ENCODE results near the gene SLC35F3.
A peak's percentile ranks its signal among the peaks of the same experiment; 100 is the strongest.
"Not testable (repeated sequence)": the region's sequence is repeated elsewhere in the genome, so short reads cannot be mapped to it uniquely, and the experiment has no call there.

The SLC35F3 gene

GRCh38 chr1:233904633-233905415 lies at the start of gene SLC35F3:
SLC35F3 (plus strand) TSS chr1:233904676.
- DNase-seq = peak in 1 of 2 experiments; percentile 6

GRCh38 chr1:233859446-233859845 lies 45.0 kb upstream of the SLC35F3 start:
- DNase-seq = no peak

GRCh38 chr1:233863901-233864545 lies 40.5 kb upstream of the SLC35F3 start:
- no peak for DNase-seq

GRCh38 chr1:233864578-233864977 lies 39.9 kb upstream of the SLC35F3 start:
- no peak for DNase-seq

GRCh38 chr1:233865216-233865615 lies 39.3 kb upstream of the SLC35F3 start:
- no peak for DNase-seq

GRCh38 chr1:233865902-233866301 lies 38.6 kb upstream of the SLC35F3 start:
- DNase-seq = no peak

GRCh38 chr1:233867028-233867427 lies 37.4 kb upstream of the SLC35F3 start:
- no peak for DNase-seq

- DNase-seq = no peak
These were observed 36.0 kb upstream of the SLC35F3 start for GRCh38 chr1:233868461-233868860.

GRCh38 chr1:233869680-233870079 lies 34.8 kb upstream of the SLC35F3 start:
- no peak for DNase-seq

- no peak for DNase-seq
These were observed 30.8 kb upstream of the SLC35F3 start for GRCh38 chr1:233873666-233874065.

- DNase-seq = no peak
These were observed 24.6 kb upstream of the SLC35F3 start for GRCh38 chr1:233879841-233880240.

GRCh38 chr1:233883671-233884070 lies 20.8 kb upstream of the SLC35F3 start:
- no peak for DNase-seq

GRCh38 chr1:233884461-233885151 lies 19.9 kb upstream of the SLC35F3 start:
- DNase-seq = no peak

GRCh38 chr1:233885196-233885920 lies 19.1 kb upstream of the SLC35F3 start:
- DNase-seq = no peak

- not testable (repeated sequence) for DNase-seq
These were observed 13.3 kb upstream of the SLC35F3 start for GRCh38 chr1:233891151-233891550.

- no peak for DNase-seq
These were observed 6.9 kb upstream of the SLC35F3 start for GRCh38 chr1:233897325-233898162.

GRCh38 chr1:233901495-233901894 lies 3.0 kb upstream of the SLC35F3 start:
- no peak for DNase-seq

- DNase-seq = peak in 1 of 2 experiments; percentile 5
These were observed 1.1 kb downstream of the SLC35F3 start for GRCh38 chr1:233905416-233906051.

- no peak for DNase-seq
These were observed 2.7 kb downstream of the SLC35F3 start for GRCh38 chr1:233907151-233907550.

- DNase-seq = no peak
These were observed 3.6 kb downstream of the SLC35F3 start for GRCh38 chr1:233908092-233908491.

GRCh38 chr1:233909195-233909594 lies 4.7 kb downstream of the SLC35F3 start:
- DNase-seq = peak; percentile 64 to 89

- DNase-seq = peak in 1 of 2 experiments; percentile 6
These were observed 8.0 kb downstream of the SLC35F3 start for GRCh38 chr1:233912447-233912846.
